ENCODE results near the gene LBHD1. TPM values are rescaled to one million over a fixed set of nuclear protein-coding genes. Genes with fewer than 3 reads are reported as not detected.

LBHD1 gene
- total and polyA plus RNA-seq, 8 donors = 1.4 to 21.7 (median 3.8) TPM

DNA sequence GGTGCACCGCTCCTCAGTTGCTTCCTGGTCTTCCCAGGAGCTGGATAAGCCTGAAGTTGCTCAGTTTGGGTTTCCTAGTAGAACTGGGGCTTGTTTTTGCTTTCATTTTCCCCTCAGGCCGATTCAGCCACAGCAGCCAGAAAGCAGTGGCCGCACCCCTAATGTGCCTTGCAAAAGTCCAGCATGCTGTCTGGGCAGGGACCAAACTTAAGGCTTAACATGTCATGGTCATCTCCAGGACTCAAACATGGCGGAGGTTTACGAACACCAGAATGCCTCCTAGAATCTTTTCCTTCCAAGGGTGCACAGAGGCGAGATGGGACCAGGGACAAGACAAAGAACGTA is 37.9 kb upstream of the LBHD1 start:
- Histone ChIP-seq H3K4me3 (peak overlapping the region; percentile 38 to 52 (median 42)), H3K9me3 (no peaks in the 10 kb centered on the region), H3K4me1 (peaks cover 44 to 67% (median 50%) of the 10 kb centered on the region in 3 donors), H3K27me3 (no peaks in the 10 kb centered on the region), H3K27ac (peak overlapping the region; percentile 75 to 96 (median 88)), H3K36me3 (no peaks in the 10 kb centered on the region)
- no peak for ATAC-seq
- WGBS, 2 donors = 73 to 79% methylated on average over 7 of the region's 7 CpGs
- DNase-seq = no peak
- intact Hi-C loops (cut with DNase I) = no loop called here
- no peak for TF ChIP-seq CTCF (IDR thresholded peaks at IDR 0.05)
- no peak for FAIRE-seq

GRCh38 chr11:62709247-62710000 is 37.4 kb upstream of the LBHD1 start:
- Histone ChIP-seq H3K9me3 (no peaks in the 10 kb centered on the region), H3K4me1 (peaks cover 43 to 67% (median 50%) of the 10 kb centered on the region in 3 donors), H3K4me3 (peak overlapping the region; percentile 38 to 52 (median 42)), H3K27ac (peak overlapping the region; percentile 75 to 96 (median 88)), H3K27me3 (no peaks in the 10 kb centered on the region), H3K36me3 (no peaks in the 10 kb centered on the region)
- no peak for TF ChIP-seq CTCF (IDR thresholded peaks at IDR 0.05)
- FAIRE-seq (no peak), DNase-seq (peak; percentile 88 to 98 (median 97)), ATAC-seq (peak; percentile 68 to 81 (median 76))
- WGBS, 2 donors = 6 to 7% methylated on average over 46 to 47 of the region's 47 CpGs
- intact Hi-C loops (cut with DNase I) = no loop called here

- WGBS, 2 donors = 5 to 7% methylated on average over 7 of the region's 7 CpGs
- no peak for FAIRE-seq
- Histone ChIP-seq H3K4me3 (peak overlapping the region in 3 of 4 donors; percentile 39 to 52 (median 46)), H3K4me1 (peaks cover 37 to 61% (median 44%) of the 10 kb centered on the region in 3 donors), H3K36me3 (no peaks in the 10 kb centered on the region), H3K27me3 (no peaks in the 10 kb centered on the region), H3K9me3 (no peaks in the 10 kb centered on the region), H3K27ac (peak overlapping the region; percentile 75 to 96 (median 88))
- intact Hi-C loops (cut with DNase I) = no loop called here
- peak in 5 of 6 donors; percentile 47 to 74 (median 52) for DNase-seq
- TF ChIP-seq CTCF (IDR thresholded peaks at IDR 0.05) = no peak
- peak in 2 of 4 donors; percentile 3 to 5 for ATAC-seq
Measured at GRCh38 chr11:62708793-62709192, 36.7 kb upstream of the LBHD1 start.

- no peak for TF ChIP-seq CTCF (IDR thresholded peaks at IDR 0.05)
- H3K4me3 ChIP-seq = peak overlapping the region in 2 of 4 donors; percentile 46 to 52
- no peaks in the 10 kb centered on the region for H3K9me3 ChIP-seq
- FAIRE-seq (no peak), DNase-seq (peak in 2 of 6 donors; percentile 29 to 37), ATAC-seq (no peak)
- H3K4me1 ChIP-seq = peaks cover 33 to 57% (median 40%) of the 10 kb centered on the region in 3 donors
- 55 to 69% methylated on average over 4 to 5 of the region's 5 CpGs for WGBS, 2 donors
- intact Hi-C loops (cut with DNase I) = no loop called here
- no peaks in the 10 kb centered on the region for H3K36me3 ChIP-seq
- peak overlapping the region; percentile 75 to 96 (median 88) for H3K27ac ChIP-seq
- no peaks in the 10 kb centered on the region for H3K27me3 ChIP-seq
Measured at GRCh38 chr11:62708392-62708791, 36.3 kb upstream of the LBHD1 start.
